CD14-positive monocyte (primary cell): ENCODE data around the gene DGKI. TPM values are rescaled to one million over a fixed set of nuclear protein-coding genes. Genes with fewer than 3 reads are reported as not detected.

Source experiments
- DNase-seq, 3 donors: peaks; one replicate each; pipeline ENCODE4 v3.0.0-alpha.2; 2011 to 2022
- H2AFZ ChIP-seq: 2 replicates; pipeline ENCODE4 v1.6.0; 2012; ENCODE audit warnings: mild to moderate bottlenecking, low read depth, low read length, inconsistent platforms; ENCODE audit not compliant: insufficient read depth, poor library complexity, severe bottlenecking
- H3K27ac ChIP-seq, 2 donors: 1 replicate in 1 of 2; 2 replicates in 1 of 2; pipeline ENCODE4 v1.5.1; 2012 to 2013; ENCODE audit warnings: low read length in 2 of 2, control low read depth in 1 of 2, inconsistent platforms in 1 of 2, low read depth in 1 of 2, mild to moderate bottlenecking in 1 of 2
- H3K27me3 ChIP-seq, 2 donors: one replicate each; pipeline versions ENCODE4 v1.6.0 to v1.6.1; 2011 to 2013; ENCODE audit warnings: low read length in 2 of 2; ENCODE audit not compliant: control insufficient read depth in 2 of 2, insufficient read depth in 2 of 2
- H3K36me3 ChIP-seq, 2 donors: replicated peaks in 1 of 2; 1 replicate in 1 of 2; 2 replicates in 1 of 2; pipeline versions ENCODE4 v1.5.1 to v1.6.1; 2012 to 2013; ENCODE audit warnings: low read length in 2 of 2, control low read depth in 1 of 2, inconsistent platforms in 1 of 2, mild to moderate bottlenecking in 1 of 2; ENCODE audit not compliant: insufficient read depth in 2 of 2, control insufficient read depth in 1 of 2
- H3K4me1 ChIP-seq, 2 donors: 1 replicate in 1 of 2; 2 replicates in 1 of 2; pipeline versions ENCODE4 v1.5.1 to v1.6.1; 2012 to 2013; ENCODE audit warnings: low read length in 2 of 2, control low read depth in 1 of 2, inconsistent platforms in 1 of 2, mild to moderate bottlenecking in 1 of 2, moderate library complexity in 1 of 2; ENCODE audit not compliant: insufficient read depth in 2 of 2, control insufficient read depth in 1 of 2
- H3K4me2 ChIP-seq: replicated peaks from 2 replicates; pipeline ENCODE3; 2012; ENCODE audit warnings: low read length, moderate library complexity, mild to moderate bottlenecking; ENCODE audit not compliant: poor library complexity, severe bottlenecking; ENCODE audit errors: extremely low read depth
- H3K4me3 ChIP-seq, 3 experiments: fragments of 200-600 bp in 1 of 3; sonication (generic) in 1 of 3; replicated peaks in 1 of 3; 1 replicate in 2 of 3; 2 replicates in 1 of 3; pipeline ENCODE4 v1.5.1; 2011 to 2013; ENCODE audit warnings: low read length in 3 of 3, mild to moderate bottlenecking in 3 of 3, control low read depth in 2 of 3, low read depth in 2 of 3, inconsistent platforms in 1 of 3, moderate library complexity in 1 of 3
- H3K79me2 ChIP-seq: 2 replicates; pipeline ENCODE4 v1.6.0; 2012; ENCODE audit warnings: mild to moderate bottlenecking, control low read depth, inconsistent platforms, low read length, moderate library complexity; ENCODE audit not compliant: insufficient read depth
- H3K9ac ChIP-seq: 2 replicates; pipeline ENCODE4 v1.6.0; 2017; ENCODE audit warnings: low read length, mild to moderate bottlenecking; ENCODE audit not compliant: insufficient read depth, poor library complexity, severe bottlenecking
- H3K9me3 ChIP-seq, 2 donors: replicated peaks in 1 of 2; 1 replicate in 1 of 2; 2 replicates in 1 of 2; pipeline versions ENCODE4 v1.5.1 to v1.6.1; 2012 to 2013; ENCODE audit warnings: low read length in 2 of 2, control low read depth in 1 of 2; ENCODE audit not compliant: control insufficient read depth in 1 of 2, insufficient read depth in 1 of 2
- H4K20me1 ChIP-seq: 2 replicates; pipeline ENCODE4 v1.6.0; 2012; ENCODE audit warnings: mild to moderate bottlenecking, low read length, control low read depth, moderate library complexity; ENCODE audit not compliant: insufficient read depth
- H3K27ac Mint-ChIP-seq, 7 donors: one replicate each; pipeline ENCODE4 v1.8.0; 2020; ENCODE audit warnings: mild to moderate bottlenecking in 7 of 7, mixed read lengths in 7 of 7, moderate library complexity in 6 of 7, inconsistent platforms in 2 of 7
- H3K27me3 Mint-ChIP-seq, 3 donors: one replicate each; pipeline ENCODE4 v1.8.0; 2021 to 2022; ENCODE audit warnings: low read depth in 3 of 3, mild to moderate bottlenecking in 3 of 3, mixed read lengths in 3 of 3, moderate library complexity in 3 of 3, inconsistent platforms in 1 of 3
- H3K36me3 Mint-ChIP-seq, 2 donors: one replicate each; pipeline ENCODE4 v1.8.0; 2020; ENCODE audit warnings: mixed read lengths in 2 of 2, inconsistent platforms in 1 of 2, mild to moderate bottlenecking in 1 of 2
- H3K4me1 Mint-ChIP-seq: one replicate; pipeline ENCODE4 v1.8.0; 2020; ENCODE audit warnings: mild to moderate bottlenecking, mixed read lengths
- H3K4me3 Mint-ChIP-seq, 2 donors: one replicate each; pipeline ENCODE4 v1.8.0; 2020; ENCODE audit warnings: mild to moderate bottlenecking in 2 of 2, mixed read lengths in 2 of 2, moderate library complexity in 1 of 2
- H3K9me3 Mint-ChIP-seq, 7 donors: one replicate each; pipeline ENCODE4 v1.8.0; 2020 to 2022; ENCODE audit warnings: mixed read lengths in 7 of 7, mild to moderate bottlenecking in 6 of 7, moderate library complexity in 6 of 7, inconsistent platforms in 2 of 7
- CTCF ChIP-seq: fragments of 200-600 bp; IDR thresholded peaks from one replicate; pipeline ENCODE4 v1.8.0; 2022; ENCODE audit warnings: antibody characterized with exemption, mild to moderate bottlenecking
- WGBS: methylation state at CpG from one replicate; pipeline ENCODE4 v1.1.5; 2013; ENCODE audit warnings: missing lambda C conversion rate; ENCODE audit not compliant: insufficient coverage; 5-methylcytosine and 5-hydroxymethylcytosine counted together
- intact Hi-C, 2 donors: fragments of 100-400 bp; cut with micrococcal nuclease; formaldehyde crosslinking; loops; one replicate each; pipeline versions ENCODE4 v1.15.0 to v1.15.1; 2023
- polyA plus RNA-seq, 3 donors: library from polyadenylated mRNA; depleted of rRNA in 1 of 3; unstranded in 2 of 3; stranded (reverse) in 1 of 3; fragments of 300-500 nt in 2 of 3; fragments of >200 nt in 1 of 3; fragmentation: Illumina TruSeq in 2 of 3; gene quantifications; 1 replicate in 2 of 3; 2 replicates in 1 of 3; pipeline ENCODE4 v1.2.3, GENCODE V29; 2012 to 2021

The DGKI gene
- polyA plus RNA-seq, 3 donors, result not detected

GRCh38 chr7:137664846-137665245, 181.9 kb downstream of the DGKI start:
- Mint-ChIP-seq H3K36me3 (no peaks in the 10 kb centered on the region), H3K4me1 (no peaks in the 10 kb centered on the region), H3K4me3 (no peak overlapping the region), H3K9me3 (no peaks in the 10 kb centered on the region), H3K27ac (no peak overlapping the region), H3K27me3 (peaks cover 6 to 11% (median 11%) of the 10 kb centered on the region in 3 donors)
- Histone ChIP-seq H3K4me2 (no peak overlapping the region), H3K27ac (no peak overlapping the region), H3K79me2 (no peaks in the 10 kb centered on the region), H3K4me3 (no peak overlapping the region), H2AFZ (no peak overlapping the region), H3K9me3 (no peaks in the 10 kb centered on the region), H3K4me1 (no peaks in the 10 kb centered on the region), H4K20me1 (no peaks in the 10 kb centered on the region), H3K9ac (no peak overlapping the region), H3K27me3 (peaks cover 0 to 3% of the 10 kb centered on the region in 2 donors), H3K36me3 (no peaks in the 10 kb centered on the region)
- no peak for DNase-seq
- intact Hi-C loops, result loop anchor here in 1 of 2 donors (10.0 kb wide), 1 partner anchor 230 kb away; no protein-coding TSS in a partner anchor
- no peak for TF ChIP-seq CTCF
- 14% methylated on average over 3 of the region's 4 CpGs for WGBS

- no peaks in the 10 kb centered on the region for H3K27me3 ChIP-seq
- no peaks in the 10 kb centered on the region for H3K79me2 ChIP-seq
- Mint-ChIP-seq H3K27me3 (peaks cover 4 to 9% (median 4%) of the 10 kb centered on the region in 3 donors), H3K4me3 (no peak overlapping the region), H3K4me1 (no peaks in the 10 kb centered on the region), H3K27ac (no peak overlapping the region), H3K9me3 (no peaks in the 10 kb centered on the region), H3K36me3 (no peaks in the 10 kb centered on the region)
- H3K4me1 ChIP-seq, result no peaks in the 10 kb centered on the region
- no peak overlapping the region for H2AFZ ChIP-seq
- no CpG with 5 or more reads among the region's 4 CpGs for WGBS
- H3K9me3 ChIP-seq, result no peaks in the 10 kb centered on the region
- no peak for TF ChIP-seq CTCF
- no peaks in the 10 kb centered on the region for H3K36me3 ChIP-seq
- intact Hi-C loops, result loop anchor here in 1 of 2 donors (10.0 kb wide), 1 partner anchor 233 kb away; no protein-coding TSS in a partner anchor
- H3K4me3 ChIP-seq, result no peak overlapping the region
- no peak overlapping the region for H3K4me2 ChIP-seq
- no peak overlapping the region for H3K9ac ChIP-seq
- no peak for DNase-seq
- no peak overlapping the region for H3K27ac ChIP-seq
- H4K20me1 ChIP-seq, result no peaks in the 10 kb centered on the region
Observed at GRCh38 chr7:137661634-137662033, 185.1 kb downstream of the DGKI start.
